Stomach smooth muscle (tissue), 2 donors: Measurements from ENCODE around the gene CCDC32.

Experiments
- H3K27ac ChIP-seq: one replicate; pipeline ENCODE4 v1.7.0; 2013; ENCODE audit warnings: mild to moderate bottlenecking, low read length, inconsistent platforms
- H3K27me3 ChIP-seq, 2 donors: one replicate each; pipeline ENCODE4 v1.7.0; 2013; ENCODE audit warnings: low read length in 2 of 2; ENCODE audit not compliant: insufficient read depth in 2 of 2, control insufficient read depth in 1 of 2
- H3K36me3 ChIP-seq, 2 donors: one replicate each; pipeline ENCODE4 v1.7.0; 2013; ENCODE audit warnings: low read length in 2 of 2; ENCODE audit not compliant: control insufficient read depth in 2 of 2, insufficient read depth in 2 of 2
- H3K4me1 ChIP-seq: one replicate; pipeline ENCODE4 v1.7.0; 2013; ENCODE audit warnings: low read length; ENCODE audit not compliant: control insufficient read depth, insufficient read depth
- H3K4me3 ChIP-seq, 2 donors: one replicate each; pipeline ENCODE4 v1.7.0; 2013; ENCODE audit warnings: low read length in 2 of 2
- H3K9ac ChIP-seq, 2 donors: one replicate each; pipeline ENCODE4 v1.7.0; 2013; ENCODE audit warnings: low read length in 2 of 2, mild to moderate bottlenecking in 1 of 2
- H3K9me3 ChIP-seq, 2 donors: one replicate each; pipeline ENCODE4 v1.7.0; 2013; ENCODE audit warnings: low read length in 2 of 2; ENCODE audit not compliant: control insufficient read depth in 2 of 2
- donor health status: healthy.
- donor health status: Pancreatic carcinoma.

CCDC32 gene

GRCh38 chr15:40516322-40516721 lies 48.5 kb downstream of the CCDC32 start:
- Histone ChIP-seq H3K4me1 (peaks cover 10% of the 10 kb centered on the region), H3K27ac (no peak overlapping the region), H3K36me3 (no peaks in the 10 kb centered on the region), H3K9me3 (no peaks in the 10 kb centered on the region), H3K9ac (no peak overlapping the region), H3K27me3 (no peaks in the 10 kb centered on the region), H3K4me3 (no peak overlapping the region)

GRCh38 chr15:40513609-40514008 lies 51.2 kb downstream of the CCDC32 start:
- no peaks in the 10 kb centered on the region for H3K36me3 ChIP-seq
- H3K4me3 ChIP-seq: no peak overlapping the region
- peaks cover 13% of the 10 kb centered on the region for H3K4me1 ChIP-seq
- no peaks in the 10 kb centered on the region for H3K27me3 ChIP-seq
- H3K9ac ChIP-seq: no peak overlapping the region
- H3K27ac ChIP-seq: no peak overlapping the region
- no peaks in the 10 kb centered on the region for H3K9me3 ChIP-seq

GRCh38 chr15:40512440-40512839 lies 52.4 kb downstream of the CCDC32 start:
- Histone ChIP-seq H3K36me3 (no peaks in the 10 kb centered on the region), H3K27ac (no peak overlapping the region), H3K27me3 (no peaks in the 10 kb centered on the region), H3K4me1 (peaks cover 13% of the 10 kb centered on the region), H3K9me3 (no peaks in the 10 kb centered on the region), H3K9ac (peak overlapping the region in 1 of 2 donors; percentile 57), H3K4me3 (no peak overlapping the region)

- Histone ChIP-seq H3K9me3 (no peaks in the 10 kb centered on the region), H3K4me3 (peak overlapping the region; percentile 61 to 74), H3K27ac (no peak overlapping the region), H3K27me3 (no peaks in the 10 kb centered on the region), H3K4me1 (peaks cover 20% of the 10 kb centered on the region), H3K9ac (peak overlapping the region; percentile 57 to 75), H3K36me3 (no peaks in the 10 kb centered on the region)
These were observed 53.2 kb downstream of the CCDC32 start for GRCh38 chr15:40511472-40512133.

- no peaks in the 10 kb centered on the region for H3K36me3 ChIP-seq
- H3K4me1 ChIP-seq: peaks cover 20% of the 10 kb centered on the region
- H3K9ac ChIP-seq: peak overlapping the region; percentile 57 to 75
- H3K9me3 ChIP-seq: no peaks in the 10 kb centered on the region
- H3K27ac ChIP-seq: no peak overlapping the region
- no peaks in the 10 kb centered on the region for H3K27me3 ChIP-seq
- peak overlapping the region; percentile 61 to 74 for H3K4me3 ChIP-seq
These were observed 53.8 kb downstream of the CCDC32 start for GRCh38 chr15:40511093-40511471.

DNA sequence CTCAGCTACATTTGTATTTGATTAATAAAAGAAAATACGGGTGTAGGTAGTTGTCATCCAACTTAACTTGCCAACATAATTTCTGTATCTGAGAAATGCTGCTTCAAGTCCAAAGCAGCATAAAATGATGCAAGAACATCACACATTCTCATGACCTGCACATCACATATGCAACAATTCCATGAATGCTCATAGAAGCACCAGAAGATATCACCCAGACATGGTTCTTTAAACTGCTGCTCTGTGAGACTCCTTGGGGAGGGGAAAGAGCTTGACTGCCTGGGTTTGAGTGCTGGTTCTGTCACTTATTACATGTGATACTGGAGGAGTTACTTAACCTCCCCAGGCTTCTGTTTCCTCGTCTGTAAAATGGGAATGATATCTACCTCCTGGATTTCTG lies 54.6 kb downstream of the CCDC32 start:
- Histone ChIP-seq H3K27ac (no peak overlapping the region), H3K27me3 (no peaks in the 10 kb centered on the region), H3K4me3 (no peak overlapping the region), H3K36me3 (no peaks in the 10 kb centered on the region), H3K4me1 (peaks cover 20% of the 10 kb centered on the region), H3K9ac (no peak overlapping the region), H3K9me3 (no peaks in the 10 kb centered on the region)

DNA sequence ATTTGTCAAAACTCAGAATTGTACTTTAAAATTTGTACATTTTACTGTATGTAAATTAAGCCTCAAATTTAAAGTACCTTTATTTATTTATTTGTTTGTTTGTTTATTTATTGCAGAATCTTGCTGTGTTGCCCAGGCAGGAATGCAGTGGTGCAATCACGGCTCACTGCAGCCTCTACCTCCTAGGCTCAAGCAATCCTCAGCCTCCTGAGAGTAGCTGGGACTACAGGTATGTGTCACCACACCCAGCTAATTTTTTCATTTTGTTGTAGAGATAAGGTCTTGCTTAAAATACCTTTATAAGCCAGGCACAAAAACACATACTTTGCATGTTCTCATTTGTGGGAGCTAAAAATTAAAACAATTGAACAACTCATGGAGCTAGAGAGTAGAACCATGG lies 56.6 kb downstream of the CCDC32 start:
- H3K9ac ChIP-seq: no peak overlapping the region
- no peak overlapping the region for H3K27ac ChIP-seq
- H3K9me3 ChIP-seq: no peaks in the 10 kb centered on the region
- no peaks in the 10 kb centered on the region for H3K36me3 ChIP-seq
- peaks cover 20% of the 10 kb centered on the region for H3K4me1 ChIP-seq
- no peak overlapping the region for H3K4me3 ChIP-seq
- H3K27me3 ChIP-seq: no peaks in the 10 kb centered on the region

DNA sequence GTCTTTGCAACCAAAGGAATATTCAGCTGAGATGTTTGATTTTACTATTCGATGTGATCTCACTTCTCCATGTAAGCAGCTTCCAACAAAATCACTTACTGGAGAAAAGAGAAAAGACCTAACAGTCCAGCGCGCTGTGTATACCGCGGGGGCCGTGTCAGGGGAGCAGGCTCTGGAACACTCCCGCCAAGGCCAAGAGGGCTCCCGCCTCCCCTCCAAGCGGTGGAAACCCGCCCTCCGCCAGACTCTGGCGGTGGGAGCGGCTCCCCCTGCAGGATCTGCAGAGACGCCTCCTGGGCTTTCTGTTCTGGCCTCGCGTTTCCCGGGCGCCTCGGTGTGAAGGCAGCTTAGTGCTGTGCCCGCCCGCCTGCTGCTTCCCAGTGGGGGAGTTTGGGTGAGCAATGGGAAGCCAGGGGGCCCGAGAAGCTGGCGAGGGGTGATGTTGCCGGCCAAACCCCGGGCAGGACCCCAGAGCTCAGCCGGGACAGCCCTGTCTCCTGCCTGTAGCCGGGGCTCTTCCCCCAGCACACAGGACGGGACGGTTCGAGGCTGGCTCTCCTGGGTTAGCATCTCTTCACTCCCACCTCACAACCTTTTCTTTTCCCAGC lies 57.8 kb downstream of the CCDC32 start:
- peak overlapping the region in 1 of 2 donors; percentile 61 for H3K4me3 ChIP-seq
- no peak overlapping the region for H3K27ac ChIP-seq

More for the DNA sequence above, 57.8 kb downstream of the CCDC32 start:
- H3K4me1 ChIP-seq: peaks cover 18% of the 10 kb centered on the region
- H3K9me3 ChIP-seq: no peaks in the 10 kb centered on the region
- H3K9ac ChIP-seq: peak overlapping the region; percentile 2 to 42
- no peaks in the 10 kb centered on the region for H3K27me3 ChIP-seq
- H3K36me3 ChIP-seq: no peaks in the 10 kb centered on the region
